Islet of Langerhans (tissue), 1 donor: ENCODE results near the gene EDRF1.

Experiments used
- FAIRE-seq: peaks from one replicate; lab custom pipeline; 2011; peaks lifted over from hg19 to GRCh38; lab: Jason Lieb, UNC

Gene EDRF1

GRCh38 chr10:125762692-125763648, 43.5 kb downstream of the EDRF1 start:
- FAIRE-seq = no peak

GRCh38 chr10:125765835-125766234, 46.3 kb downstream of the EDRF1 start:
- FAIRE-seq = no peak

- FAIRE-seq = no peak
These were observed 47.0 kb downstream of the EDRF1 start for GRCh38 chr10:125766511-125766910.

GRCh38 chr10:125768219-125768855, 48.8 kb downstream of the EDRF1 start:
- no peak for FAIRE-seq

GRCh38 chr10:125769175-125769574, 49.7 kb downstream of the EDRF1 start:
- FAIRE-seq = no peak

- FAIRE-seq = no peak
These were observed 51.3 kb downstream of the EDRF1 start for GRCh38 chr10:125770844-125771243.

GRCh38 chr10:125772112-125772863, 52.8 kb downstream of the EDRF1 start:
- FAIRE-seq = no peak

- FAIRE-seq = no peak
These were observed 53.3 kb downstream of the EDRF1 start for GRCh38 chr10:125772864-125773180.

GRCh38 chr10:125773687-125774543, 54.4 kb downstream of the EDRF1 start:
- FAIRE-seq = no peak

- no peak for FAIRE-seq
These were observed 55.2 kb downstream of the EDRF1 start for GRCh38 chr10:125774581-125775191.

GRCh38 chr10:125775491-125776106, 56.1 kb downstream of the EDRF1 start, which contains the start of gene MMP21:
Gene MMP21, minus strand, starts transcription at chr10:125775821. Its CDS starts 0 bp downstream, at chr10:125775821.
- FAIRE-seq = no peak

- FAIRE-seq = no peak
These were observed 58.3 kb downstream of the EDRF1 start for GRCh38 chr10:125777806-125778205.

GRCh38 chr10:125778556-125778955, 59.0 kb downstream of the EDRF1 start:
- no peak for FAIRE-seq

GRCh38 chr10:125779403-125780327, 60.2 kb downstream of the EDRF1 start:
- FAIRE-seq = no peak

- no peak for FAIRE-seq
These were observed 61.9 kb downstream of the EDRF1 start for GRCh38 chr10:125781374-125781773.

- no peak for FAIRE-seq
These were observed 62.5 kb downstream of the EDRF1 start for GRCh38 chr10:125782054-125782453.

- FAIRE-seq = no peak
These were observed 63.1 kb downstream of the EDRF1 start for GRCh38 chr10:125782616-125783015.

GRCh38 chr10:125783408-125783807, 63.9 kb downstream of the EDRF1 start:
- FAIRE-seq = no peak

GRCh38 chr10:125783957-125784356, 64.4 kb downstream of the EDRF1 start:
- FAIRE-seq = no peak

- no peak for FAIRE-seq
These were observed 66.3 kb downstream of the EDRF1 start for GRCh38 chr10:125785791-125786190.
